SK-N-SH (cell line): Measurements from ENCODE around the gene OPHN1. TPM values are rescaled to one million over a fixed set of nuclear protein-coding genes. Genes with fewer than 3 reads are reported as not detected.
"Not testable (repeated sequence)": the region's sequence is repeated elsewhere in the genome, so short reads cannot be mapped to it uniquely, and the experiment has no call there.

ENCODE experiments used
- CTCF ChIA-PET: fragments of 300-600, 350-600 bp; formaldehyde crosslinking; extraction: SDS; loops from one replicate; lab custom pipeline; 2021; lab: Yijun Ruan, JAX
- POLR2A ChIA-PET: fragments of 350-600 bp; sonication (Branson Sonifier 250); formaldehyde crosslinking; extraction: SDS; loops from one replicate; lab custom pipeline; 2020; ENCODE audit warnings: antibody characterized with exemption, inconsistent platforms; lab: Yijun Ruan, JAX
- DNase-seq: peaks from one replicate; pipeline ENCODE4 v3.0.0; 2012
- H2AFZ ChIP-seq: fragments of 200-600 bp; sonication (generic); 2 replicates; pipeline ENCODE4 v1.8.1; 2016; ENCODE audit warnings: antibody characterized with exemption, mild to moderate bottlenecking, low read depth
- H3F3A ChIP-seq: fragments of 200-600 bp; sonication (generic); replicated peaks from 2 replicates; pipeline ENCODE3; 2016; ENCODE audit warnings: antibody characterized with exemption, mild to moderate bottlenecking; ENCODE audit not compliant: insufficient read depth
- H3K27ac ChIP-seq, 2 experiments: fragments of 200-500 bp in 1 of 2; fragments of 200-600 bp in 1 of 2; sonication (Bioruptor generic) in 1 of 2; sonication (generic), shearing (Covaris generic) in 1 of 2; 2 replicates each; pipeline versions ENCODE4 v1.5.1 to v1.6.1; 2014 to 2016; ENCODE audit warnings: low read depth in 2 of 2, inconsistent platforms in 1 of 2, low read length in 1 of 2, mild to moderate bottlenecking in 1 of 2, mixed read lengths in 1 of 2
- H3K27me3 ChIP-seq: fragments of 200-600 bp; sonication (generic), shearing (Covaris generic); 2 replicates; pipeline ENCODE4 v1.6.1; 2016; ENCODE audit warnings: mixed run types; ENCODE audit not compliant: insufficient read depth
- H3K36me3 ChIP-seq, 2 experiments: fragments of 200-500 bp in 1 of 2; fragments of 200-600 bp in 1 of 2; sonication (Bioruptor generic) in 1 of 2; sonication (generic) in 1 of 2; replicated peaks in 1 of 2; 2 replicates each; pipeline versions ENCODE3 to v1.5.1; 2014 to 2016; ENCODE audit warnings: low read length in 1 of 2, mild to moderate bottlenecking in 1 of 2; ENCODE audit not compliant: insufficient read depth in 2 of 2, control insufficient read depth in 1 of 2
- H3K4me1 ChIP-seq, 2 experiments: fragments of 200-500 bp in 1 of 2; fragments of 200-600 bp in 1 of 2; sonication (Bioruptor generic) in 1 of 2; sonication (generic), shearing (Covaris generic) in 1 of 2; 2 replicates each; pipeline versions ENCODE4 v1.5.1 to v1.6.1; 2014 to 2016; ENCODE audit warnings: low read depth in 1 of 2, low read length in 1 of 2, mixed run types in 1 of 2; ENCODE audit not compliant: insufficient read depth in 2 of 2, control insufficient read depth in 1 of 2
- H3K4me2 ChIP-seq: fragments of 200-600 bp; sonication (generic), shearing (Covaris generic); 2 replicates; pipeline ENCODE4 v1.6.1; 2017; ENCODE audit warnings: mixed run types
- H3K4me3 ChIP-seq, 2 experiments: fragments of 200-500 bp in 1 of 2; fragments of 200-600 bp in 1 of 2; sonication (Bioruptor generic) in 1 of 2; sonication (generic), shearing (Covaris generic) in 1 of 2; 2 replicates each; pipeline versions ENCODE4 v1.5.1 to v1.8.1; 2014 to 2016; ENCODE audit warnings: low read depth in 2 of 2, inconsistent platforms in 1 of 2, low read length in 1 of 2, mild to moderate bottlenecking in 1 of 2, mixed read lengths in 1 of 2, moderate library complexity in 1 of 2
- H3K79me2 ChIP-seq: fragments of 200-600 bp; sonication (generic); 2 replicates; pipeline ENCODE4 v1.8.1; 2017; ENCODE audit warnings: mild to moderate bottlenecking; ENCODE audit not compliant: insufficient read depth
- H3K9ac ChIP-seq: fragments of 200-600 bp; sonication (generic); 2 replicates; pipeline ENCODE4 v1.6.1; 2017; ENCODE audit warnings: mixed run types
- H3K9me2 ChIP-seq: fragments of 200-600 bp; sonication (generic); 2 replicates; pipeline ENCODE4 v1.6.1; 2017; ENCODE audit warnings: mixed run types
- H3K9me3 ChIP-seq: fragments of 200-600 bp; sonication (generic); 2 replicates; pipeline ENCODE4 v1.6.1; 2017; ENCODE audit warnings: mixed run types, mild to moderate bottlenecking, moderate library complexity
- H4K20me1 ChIP-seq: fragments of 200-600 bp; sonication (generic); 2 replicates; pipeline ENCODE4 v1.6.1; 2017; ENCODE audit warnings: mild to moderate bottlenecking, mixed run types; ENCODE audit not compliant: insufficient read depth
- CHD2 ChIP-seq: fragments of 150-350 bp; IDR thresholded peaks from 2 replicates; pipeline ENCODE4 v1.6.1; 2018; ENCODE audit warnings: low read length; ENCODE audit not compliant: partially characterized antibody
- ELF1 ChIP-seq: IDR thresholded peaks from 2 replicates; pipeline ENCODE4 v1.4.0; 2012
- EZH2phosphoT487 ChIP-seq: fragments of 200-600 bp; sonication (generic); IDR thresholded peaks from 2 replicates; pipeline ENCODE4 v1.6.1; 2017; ENCODE audit warnings: low read depth, mixed run types, mild to moderate bottlenecking, antibody characterized with exemption, moderate library complexity, borderline replicate concordance
- FOSL2 ChIP-seq: IDR thresholded peaks from 2 replicates; pipeline ENCODE4 v1.4.0; 2012; ENCODE audit warnings: low read depth, mild to moderate bottlenecking, moderate library complexity, borderline replicate concordance
- GATA2 ChIP-seq: sonication (generic); formaldehyde crosslinking; IDR thresholded peaks from 2 replicates; pipeline ENCODE4 v1.5.0; 2020; ENCODE audit warnings: mild to moderate bottlenecking, missing genetic modification reagents
- IRF3 ChIP-seq: fragments of 150-350 bp; IDR thresholded peaks from 2 replicates; pipeline ENCODE4 v1.6.1; 2016; ENCODE audit warnings: mild to moderate bottlenecking, low read depth, low read length
- JUND ChIP-seq: IDR thresholded peaks from 2 replicates; pipeline ENCODE4 v1.4.0; 2012
- MAX ChIP-seq: IDR thresholded peaks from 2 replicates; pipeline ENCODE4 v1.4.0; 2012; ENCODE audit warnings: low read depth
- MEF2A ChIP-seq: IDR thresholded peaks from 2 replicates; pipeline ENCODE4 v1.4.0; 2012; ENCODE audit warnings: low read depth, borderline replicate concordance
- NFIC ChIP-seq: IDR thresholded peaks from 2 replicates; pipeline ENCODE4 v1.4.0; 2012; ENCODE audit warnings: borderline replicate concordance
- NRF1 ChIP-seq: IDR thresholded peaks from 2 replicates; pipeline ENCODE4 v1.6.1; 2012; ENCODE audit warnings: low read depth, mild to moderate bottlenecking, low read length
- POLR2AphosphoS5 ChIP-seq: IDR thresholded peaks from 2 replicates; pipeline ENCODE4 v1.6.1; 2012; ENCODE audit warnings: low read depth, low read length
- RCOR1 ChIP-seq: fragments of 150-350 bp; IDR thresholded peaks from 2 replicates; pipeline ENCODE4 v1.6.1; 2017; ENCODE audit warnings: antibody characterized with exemption, low read length
- RXRA ChIP-seq: IDR thresholded peaks from 2 replicates; pipeline ENCODE4 v1.4.0; 2012; ENCODE audit warnings: low read depth, mild to moderate bottlenecking, borderline replicate concordance
- SMC3 ChIP-seq: IDR thresholded peaks from 2 replicates; pipeline ENCODE4 v1.6.1; 2012; ENCODE audit warnings: low read depth, low read length, improper control_type of control experiment
- TEAD4 ChIP-seq: IDR thresholded peaks from 2 replicates; pipeline ENCODE4 v1.4.0; 2012; ENCODE audit warnings: mild to moderate bottlenecking, borderline replicate concordance; ENCODE audit not compliant: insufficient read depth
- USF1 ChIP-seq: IDR thresholded peaks from 2 replicates; pipeline ENCODE4 v1.4.0; 2012; ENCODE audit warnings: low read depth, borderline replicate concordance
- whole genome bisulfite sequencing: methylation state at CpG from one replicate; pipeline ENCODE4 v1.1.6; 2017; ENCODE audit warnings: low lambda C conversion rate; 5-methylcytosine and 5-hydroxymethylcytosine counted together
- polyA plus RNA-seq, 3 experiments: library from polyadenylated mRNA; depleted of rRNA; stranded (reverse); fragments of >200 nt; gene quantifications; 2 replicates each; pipeline ENCODE4 v1.2.3, GENCODE V29; 2012

The OPHN1 gene
- polyA plus RNA-seq, 1 of the 3 experiments (the other 2 are of a cell fraction): 1.7 TPM

- no peaks in the 10 kb centered on the region for H3K9me3 ChIP-seq
- H2AFZ ChIP-seq: no peak overlapping the region
- WGBS: 37% methylated on average over 1 of the region's 2 CpGs
- TF ChIP-seq ELF1 (no peak), USF1 (no peak), NFIC (no peak), GATA2 (CRISPR knock-in tag) (peak; percentile 20; the same call in 1 of the 2 replicates), CHD2 (no peak), POLR2AphosphoS5 (no peak)
- no peaks in the 10 kb centered on the region for H4K20me1 ChIP-seq
- no peak overlapping the region for H3K4me2 ChIP-seq
- CTCF ChIA-PET: no interaction called here
- H3K9me2 ChIP-seq: no peaks in the 10 kb centered on the region
- POLR2A ChIA-PET: no interaction called here
- H3K9ac ChIP-seq: no peak overlapping the region
- no peaks in the 10 kb centered on the region for H3K27me3 ChIP-seq
- DNase-seq: peak; percentile 28
- H3F3A ChIP-seq: no peaks in the 10 kb centered on the region
- no peaks in the 10 kb centered on the region for H3K79me2 ChIP-seq
- H3K36me3 ChIP-seq: no peaks in the 10 kb centered on the region
- no peak overlapping the region for H3K4me3 ChIP-seq
- no peaks in the 10 kb centered on the region; a peak in 1 of 4 replicates for H3K4me1 ChIP-seq
- peak overlapping the region in 1 of 2 experiments; percentile 55; a peak in 2 of 4 replicates for H3K27ac ChIP-seq
Observed at GRCh38 chrX:68396953-68397352, 36.3 kb downstream of the OPHN1 start.

- 57% methylated on average over 3 of the region's 3 CpGs for WGBS
- H3K27ac ChIP-seq, DNase-seq, H3K4me2 ChIP-seq, POLR2A ChIA-PET, H4K20me1 ChIP-seq, H3K9ac ChIP-seq, H3K79me2 ChIP-seq, H3K4me3 ChIP-seq, CTCF ChIA-PET, H2AFZ ChIP-seq, H3F3A ChIP-seq, H3K9me3 ChIP-seq, H3K4me1 ChIP-seq, H3K27me3 ChIP-seq, H3K36me3 ChIP-seq, H3K9me2 ChIP-seq: not testable (repeated sequence)
Observed at GRCh38 chrX:68389419-68389960, 43.8 kb downstream of the OPHN1 start.

- no peak overlapping the region for H3K4me2 ChIP-seq
- H2AFZ ChIP-seq: no peak overlapping the region
- no peak for TF ChIP-seq ELF1
- no peak for TF ChIP-seq RCOR1
- TF ChIP-seq FOSL2: no peak
- no peak for TF ChIP-seq SMC3
- TF ChIP-seq RXRA: no peak
- TF ChIP-seq MEF2A: no peak
- TF ChIP-seq USF1: no peak
- TF ChIP-seq MAX: no peak
- no peak for TF ChIP-seq TEAD4
- TF ChIP-seq JUND: no peak
- TF ChIP-seq EZH2phosphoT487: no peak
- TF ChIP-seq IRF3: no peak
- no peak for TF ChIP-seq NRF1
- no peak overlapping the region for H3K9ac ChIP-seq
- H3K36me3 ChIP-seq: no peaks in the 10 kb centered on the region
- H3K27me3 ChIP-seq: no peaks in the 10 kb centered on the region
- POLR2A ChIA-PET: no interaction called here
- H3K4me1 ChIP-seq: no peaks in the 10 kb centered on the region
- DNase-seq: no peak
- H3K9me3 ChIP-seq: no peaks in the 10 kb centered on the region
- H4K20me1 ChIP-seq: no peaks in the 10 kb centered on the region
- H3K9me2 ChIP-seq: no peaks in the 10 kb centered on the region
- CTCF ChIA-PET: no interaction called here
- WGBS: 51% methylated on average over 3 of the region's 3 CpGs
- H3K79me2 ChIP-seq: no peaks in the 10 kb centered on the region
- no peak overlapping the region for H3K4me3 ChIP-seq
- H3F3A ChIP-seq: no peaks in the 10 kb centered on the region
- H3K27ac ChIP-seq: no peak overlapping the region
Observed at GRCh38 chrX:68387776-68388175, 45.5 kb downstream of the OPHN1 start.
